Measurements from ENCODE around the gene GYG2. TPM values are rescaled to one million over a fixed set of nuclear protein-coding genes. Genes with fewer than 3 reads are reported as not detected.

GYG2 gene
- total RNA-seq, 1 experiment from 2014 or later, result 0.58 TPM

DNA sequence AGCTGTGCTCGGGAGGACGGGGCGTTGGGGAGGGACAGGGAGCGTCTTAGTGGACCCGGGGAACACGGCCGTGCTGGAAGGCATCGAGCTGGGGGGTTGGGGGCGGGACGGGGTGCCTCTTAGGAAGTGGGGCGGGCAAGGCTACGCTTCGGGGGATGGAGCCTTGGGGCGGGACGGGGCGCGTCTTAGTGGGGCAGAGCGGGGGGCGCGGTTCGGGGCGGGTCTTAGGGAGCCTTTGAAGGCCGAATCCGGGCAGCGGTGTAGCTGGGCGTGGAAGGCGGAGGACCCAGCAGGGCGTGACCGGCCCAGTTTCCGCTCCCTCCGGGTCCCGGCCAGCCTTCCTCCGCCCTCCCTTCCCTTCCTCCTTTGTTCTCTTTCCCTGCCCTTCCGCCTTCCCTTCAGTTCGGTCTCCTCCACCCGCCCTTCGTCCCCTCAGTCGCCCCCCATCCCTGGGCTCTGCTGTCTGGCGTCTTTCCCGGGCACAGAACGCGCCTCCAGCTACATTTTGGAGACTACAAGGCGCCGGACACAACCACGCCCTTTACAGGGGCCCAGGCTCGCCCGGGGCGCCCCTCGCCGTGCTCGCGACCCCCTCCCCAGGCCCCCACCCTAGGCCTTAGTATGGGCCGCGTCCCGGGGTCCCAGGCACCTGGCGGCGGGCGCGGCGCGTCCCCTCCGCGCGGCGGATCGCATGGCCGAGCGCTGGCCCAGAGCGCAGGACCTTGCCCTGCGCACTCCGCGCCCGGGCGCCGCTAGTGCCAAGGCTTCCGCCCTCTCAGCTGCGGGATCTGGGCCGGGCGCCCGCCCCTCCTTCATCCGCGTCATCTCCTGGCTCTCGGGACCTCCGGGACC lies 100.1 kb downstream of the GYG2 start, which contains the start of gene ARSD:
ARSD (minus strand) TSS at position 757 of the 852 bp plus-strand sequence; CDS start at position 693, 64 bp downstream.
- peak; percentile 88 for DNase-seq
- Histone ChIP-seq H2AFZ (ENCODE audit: low read length) (peak within 1 kb of the TSS; percentile 76), H3K4me2 (ENCODE audit: low read length) (peak within 1 kb of the TSS; percentile 85), H3F3A (ENCODE audit: low read length, unreplicated experiment) (no peaks in the 10 kb centered on the region), H3K9me2 (replicated peaks; ENCODE audit: low read length) (no peaks in the 10 kb centered on the region), H3K9me3 (ENCODE audit: low read length) (no peaks in the 10 kb centered on the region), H3K27me3 (ENCODE audit: low read length) (no peaks in the 10 kb centered on the region), H4K20me1 (ENCODE audit: low read length) (no peaks in the 10 kb centered on the region), H3K27ac (ENCODE audit: low read length) (peak within 1 kb of the TSS; percentile 88), H3K9ac (ENCODE audit: low read length) (peak within 1 kb of the TSS; percentile 98), H3K79me2 (ENCODE audit: low read length) (no peaks in the 10 kb centered on the region), H3K4me3 (ENCODE audit: low read length) (peak within 1 kb of the TSS; percentile 86), H3K4me1 (ENCODE audit: insufficient read depth, low read length) (no peaks in the 10 kb centered on the region), H3K36me3 (ENCODE audit: low read depth, low read length) (no peaks in the 10 kb centered on the region)
- POLR2A ChIA-PET (ENCODE audit: unreplicated experiment), result interaction anchor here (0.5 to 0.7 kb wide), 2 partner anchors 24 to 98 kb away, joined by 4 to 6 read pairs; no protein-coding TSS in a partner anchor
- CTCF ChIA-PET, result no interaction called here
- peak; percentile 93 for ATAC-seq
- intact Hi-C loops (cut with micrococcal nuclease), result no loop called here
- no TSS peak for BruUV-seq (replicated peaks)
- TF ChIP-seq EZH2phosphoT487 (IDR thresholded peaks at IDR 0.05; ENCODE audit: borderline replicate concordance, low read length) (no peak), EZH2 (IDR thresholded peaks at IDR 0.05; ENCODE audit: low read length, unreplicated experiment) (no peak)
- TF ChIP-seq, protein P1, sequence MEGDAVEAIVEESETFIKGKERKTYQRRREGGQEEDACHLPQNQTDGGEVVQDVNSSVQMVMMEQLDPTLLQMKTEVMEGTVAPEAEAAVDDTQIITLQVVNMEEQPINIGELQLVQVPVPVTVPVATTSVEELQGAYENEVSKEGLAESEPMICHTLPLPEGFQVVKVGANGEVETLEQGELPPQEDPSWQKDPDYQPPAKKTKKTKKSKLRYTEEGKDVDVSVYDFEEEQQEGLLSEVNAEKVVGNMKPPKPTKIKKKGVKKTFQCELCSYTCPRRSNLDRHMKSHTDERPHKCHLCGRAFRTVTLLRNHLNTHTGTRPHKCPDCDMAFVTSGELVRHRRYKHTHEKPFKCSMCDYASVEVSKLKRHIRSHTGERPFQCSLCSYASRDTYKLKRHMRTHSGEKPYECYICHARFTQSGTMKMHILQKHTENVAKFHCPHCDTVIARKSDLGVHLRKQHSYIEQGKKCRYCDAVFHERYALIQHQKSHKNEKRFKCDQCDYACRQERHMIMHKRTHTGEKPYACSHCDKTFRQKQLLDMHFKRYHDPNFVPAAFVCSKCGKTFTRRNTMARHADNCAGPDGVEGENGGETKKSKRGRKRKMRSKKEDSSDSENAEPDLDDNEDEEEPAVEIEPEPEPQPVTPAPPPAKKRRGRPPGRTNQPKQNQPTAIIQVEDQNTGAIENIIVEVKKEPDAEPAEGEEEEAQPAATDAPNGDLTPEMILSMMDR (conservative IDR thresholded peaks at IDR 0.05; ENCODE audit: low read depth, low read length), result no peak

DNA sequence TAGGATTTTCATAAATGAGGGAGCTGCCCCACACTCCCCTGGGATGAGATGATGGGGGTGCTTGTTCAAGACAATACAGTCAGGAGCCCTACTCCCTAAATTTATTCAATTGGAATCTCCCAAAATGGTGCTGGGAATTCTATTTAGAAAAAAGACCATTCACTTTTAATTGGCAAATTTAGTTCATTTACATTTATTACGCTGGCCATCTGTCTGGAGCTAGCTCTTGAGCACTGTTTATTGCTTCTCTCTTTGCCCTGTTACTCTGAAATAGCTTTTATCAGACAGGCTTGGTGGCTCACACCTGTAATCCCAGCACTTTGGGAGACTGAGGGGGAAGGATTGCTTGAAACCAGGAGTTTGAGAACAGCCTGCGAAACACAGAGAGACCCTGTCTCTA lies 102.4 kb downstream of the GYG2 start:
- Histone ChIP-seq H2AFZ (ENCODE audit: low read length) (no peak overlapping the region), H3F3A (ENCODE audit: low read length, unreplicated experiment) (no peaks in the 10 kb centered on the region), H4K20me1 (ENCODE audit: low read length) (no peaks in the 10 kb centered on the region), H3K9me3 (ENCODE audit: low read length) (no peaks in the 10 kb centered on the region), H3K9me2 (replicated peaks; ENCODE audit: low read length) (no peaks in the 10 kb centered on the region), H3K36me3 (ENCODE audit: low read depth, low read length) (no peaks in the 10 kb centered on the region), H3K4me1 (ENCODE audit: insufficient read depth, low read length) (no peaks in the 10 kb centered on the region), H3K27me3 (ENCODE audit: low read length) (no peaks in the 10 kb centered on the region), H3K4me3 (ENCODE audit: low read length) (no peak overlapping the region), H3K27ac (ENCODE audit: low read length) (no peak overlapping the region), H3K79me2 (ENCODE audit: low read length) (no peaks in the 10 kb centered on the region), H3K9ac (ENCODE audit: low read length) (no peak overlapping the region), H3K4me2 (ENCODE audit: low read length) (no peak overlapping the region)
- no peak for DNase-seq
- CTCF ChIA-PET, result no interaction called here
- intact Hi-C loops (cut with micrococcal nuclease), result no loop called here
- POLR2A ChIA-PET (ENCODE audit: unreplicated experiment), result no interaction called here
- ATAC-seq, result no peak
- TF ChIP-seq, protein P1 (conservative IDR thresholded peaks at IDR 0.05; ENCODE audit: low read depth, low read length), result no peak
- no TSS peak for BruUV-seq (replicated peaks)

DNA sequence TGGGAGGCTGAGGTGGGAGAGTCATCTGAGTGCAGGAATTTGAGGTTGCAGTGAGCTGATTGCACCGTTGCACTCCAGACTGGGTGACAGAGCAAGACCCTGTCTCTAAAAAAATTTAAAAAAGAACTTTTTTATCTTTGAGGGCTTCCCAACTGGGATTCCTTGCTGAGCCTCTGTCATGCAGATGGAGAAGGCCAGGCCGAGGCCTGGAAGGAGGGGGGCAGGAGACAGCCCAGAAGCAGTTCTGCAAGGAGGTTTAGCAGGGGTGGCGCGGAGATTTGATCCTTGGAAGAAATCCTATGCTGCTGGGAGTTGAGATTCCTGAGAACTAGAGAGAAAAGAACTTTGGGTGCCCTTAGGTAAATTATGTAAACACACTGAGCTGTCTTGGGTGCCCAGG lies 102.9 kb downstream of the GYG2 start:
- Histone ChIP-seq H4K20me1 (ENCODE audit: low read length) (no peaks in the 10 kb centered on the region), H3K9me2 (replicated peaks; ENCODE audit: low read length) (no peaks in the 10 kb centered on the region), H3K27ac (ENCODE audit: low read length) (no peak overlapping the region), H3K36me3 (ENCODE audit: low read depth, low read length) (no peaks in the 10 kb centered on the region), H3K4me1 (ENCODE audit: insufficient read depth, low read length) (no peaks in the 10 kb centered on the region), H2AFZ (ENCODE audit: low read length) (no peak overlapping the region), H3K9ac (ENCODE audit: low read length) (no peak overlapping the region), H3K79me2 (ENCODE audit: low read length) (no peaks in the 10 kb centered on the region), H3K9me3 (ENCODE audit: low read length) (no peaks in the 10 kb centered on the region), H3K27me3 (ENCODE audit: low read length) (no peaks in the 10 kb centered on the region), H3K4me3 (ENCODE audit: low read length) (no peak overlapping the region), H3K4me2 (ENCODE audit: low read length) (no peak overlapping the region), H3F3A (ENCODE audit: low read length, unreplicated experiment) (no peaks in the 10 kb centered on the region)
- intact Hi-C loops (cut with micrococcal nuclease), result no loop called here
- TF ChIP-seq EZH2 (IDR thresholded peaks at IDR 0.05; ENCODE audit: low read length, unreplicated experiment) (no peak), EZH2phosphoT487 (IDR thresholded peaks at IDR 0.05; ENCODE audit: borderline replicate concordance, low read length) (no peak)
- TF ChIP-seq, protein P1 (conservative IDR thresholded peaks at IDR 0.05; ENCODE audit: low read depth, low read length), result no peak
- no TSS peak for BruUV-seq (replicated peaks)
- DNase-seq (no peak), ATAC-seq (no peak)
- ChIA-PET CTCF (no interaction called here), POLR2A (ENCODE audit: unreplicated experiment) (no interaction called here)

Measured in PC-3 (cell line).